T-helper 22 cell (primary cell): Measurements from ENCODE around the gene ST6GAL1.

Source experiments
- DNase-seq: peaks from one replicate; pipeline ENCODE4 v3.0.0-alpha.2; 2020; ENCODE audit warnings: low read depth

The ST6GAL1 gene

DNA sequence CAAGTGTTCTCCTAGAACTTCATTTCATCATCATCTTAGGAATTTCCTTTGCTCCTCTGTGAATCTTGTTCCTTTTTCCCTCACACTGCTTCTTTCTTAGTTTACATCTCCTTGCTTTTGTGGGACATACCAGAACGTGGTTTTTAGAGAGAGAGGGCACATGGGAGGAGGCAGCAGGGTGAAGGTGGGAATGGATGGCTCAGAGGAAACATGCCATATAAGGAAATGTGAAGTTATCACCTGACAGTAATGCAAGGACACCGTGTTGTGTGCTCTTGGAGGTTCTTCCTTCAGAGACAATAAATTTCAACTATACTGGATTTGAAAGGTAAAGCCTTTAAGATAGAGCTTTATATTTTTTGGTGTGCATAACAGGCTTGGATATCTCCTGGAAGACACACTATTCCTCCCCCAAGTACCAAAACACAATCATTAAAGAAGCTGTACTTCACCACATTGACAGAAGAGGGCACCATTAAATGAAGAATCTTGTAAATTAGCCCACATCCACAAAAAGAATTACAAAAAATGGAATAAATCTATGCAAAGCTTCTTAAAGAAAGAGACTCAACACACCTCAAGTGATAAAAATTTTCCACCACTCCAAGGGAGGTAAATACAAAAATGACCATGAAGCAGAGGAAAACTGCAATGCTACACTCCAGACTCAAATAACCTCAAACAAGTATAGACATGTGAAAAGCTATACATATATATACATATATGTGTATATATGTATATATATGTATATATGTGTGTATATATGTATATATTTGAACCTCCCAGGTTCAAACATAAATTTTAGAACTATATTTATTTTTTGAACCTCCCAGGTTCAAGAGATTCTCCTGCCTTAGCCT lies 182.8 kb downstream of the ST6GAL1 start:
- DNase-seq = no peak

DNA sequence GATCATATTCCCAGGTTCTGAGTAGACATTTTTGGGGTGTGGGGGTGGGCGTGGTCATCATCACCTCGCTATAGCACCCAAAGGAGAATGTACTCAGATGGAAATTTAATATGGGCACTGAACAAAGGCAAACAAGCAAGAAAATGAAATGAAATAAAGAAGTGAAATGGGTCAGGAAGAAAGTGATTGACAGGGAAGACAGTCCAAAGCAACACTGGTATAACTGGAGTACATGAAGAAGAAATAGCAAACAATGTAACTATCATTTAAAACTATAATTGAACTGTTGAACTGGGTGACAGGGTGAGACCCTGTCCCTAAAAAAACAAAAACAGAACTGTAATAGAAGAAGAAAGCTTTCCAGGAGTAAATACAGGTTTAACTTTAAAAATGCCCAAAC lies 184.2 kb downstream of the ST6GAL1 start:
- DNase-seq = no peak

DNA sequence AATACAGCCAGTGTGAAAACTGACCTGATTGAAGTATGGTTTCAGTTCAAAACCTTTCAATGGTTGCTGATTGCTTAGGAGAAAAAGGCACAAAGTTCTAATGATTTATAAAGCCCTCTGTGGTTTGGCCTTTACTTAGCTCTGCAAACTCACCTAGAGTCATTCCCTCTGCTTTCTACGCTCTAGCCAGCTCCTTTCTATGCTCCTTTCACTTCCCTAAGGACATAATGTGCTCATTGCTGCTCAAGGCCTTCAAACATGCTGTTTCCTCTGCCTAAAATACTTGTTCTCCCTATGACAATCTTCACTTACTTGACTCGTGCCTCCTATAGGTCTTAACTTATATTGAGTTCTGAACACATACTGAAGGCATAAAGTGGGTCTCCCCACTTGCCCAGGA lies 190.0 kb downstream of the ST6GAL1 start:
- no peak for DNase-seq

DNA sequence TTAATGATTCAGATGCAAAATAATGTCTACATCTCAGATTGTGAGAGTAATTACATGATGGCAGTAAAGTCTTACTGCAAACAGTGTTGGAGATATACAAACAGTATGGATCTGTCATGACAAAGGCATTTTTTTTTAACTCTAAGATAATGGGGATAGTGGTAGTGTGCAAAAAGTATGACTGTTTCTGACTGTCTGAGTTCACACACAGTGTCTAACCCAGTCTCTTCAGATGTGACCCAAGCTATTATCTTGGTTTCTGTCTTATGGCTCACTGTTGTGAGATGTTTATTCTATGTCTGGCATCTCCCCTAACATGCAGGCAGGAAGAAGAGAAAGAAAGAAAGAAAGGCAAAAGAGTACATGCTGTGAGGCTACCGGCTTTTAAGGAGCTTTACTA lies 191.9 kb downstream of the ST6GAL1 start:
- DNase-seq = no peak

DNA sequence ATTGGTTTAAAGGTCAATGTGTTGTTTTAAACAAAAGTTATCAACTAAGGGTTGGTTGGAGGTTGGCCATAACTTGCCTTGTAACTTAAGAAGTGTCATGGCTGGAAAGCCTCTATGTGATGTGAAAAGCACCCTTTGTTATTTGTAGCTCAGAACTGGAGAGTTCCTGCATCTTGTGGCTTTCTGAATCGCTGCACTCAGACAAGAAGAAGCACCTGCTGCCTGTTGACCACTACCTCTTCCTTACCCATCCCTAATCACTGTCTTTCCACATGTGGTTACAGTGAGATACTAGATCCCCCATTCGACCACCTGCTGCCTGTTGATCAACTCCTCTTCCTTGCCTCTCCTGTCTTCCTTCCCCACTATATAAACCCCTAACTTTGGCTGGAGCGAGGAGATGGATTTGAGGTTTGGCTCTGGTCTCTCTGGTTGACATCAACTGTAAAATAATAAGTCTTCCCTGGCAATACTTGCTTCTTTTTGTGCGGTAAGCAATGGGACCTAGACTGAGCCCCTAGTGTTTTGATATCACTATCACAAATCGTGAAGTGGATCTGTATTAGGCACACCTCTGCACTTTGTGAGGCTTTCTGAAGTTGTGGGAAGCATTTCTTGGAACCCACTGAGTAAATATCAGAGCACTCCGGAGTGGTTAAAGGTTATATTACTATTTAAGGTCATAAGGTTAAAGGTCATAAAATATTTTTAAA lies 195.1 kb downstream of the ST6GAL1 start:
- no peak for DNase-seq
